Retinal pigment epithelial cell (primary cell): ENCODE data around the gene TNFRSF11A.

Experiments
- DNase-seq: peaks from one replicate; pipeline ENCODE4 v3.0.0-alpha.2; 2010; ENCODE audit warnings: low read depth
- H3K4me3 ChIP-seq: 2 replicates; pipeline ENCODE4 v1.5.1; 2011; ENCODE audit warnings: mild to moderate bottlenecking, low read length, control low read depth, moderate library complexity
- TF ChIP-seq, protein P1 (sequence below): conservative IDR thresholded peaks from 2 replicates; pipeline ENCODE4 v1.5.1; 2011; ENCODE audit warnings: low read depth, low read length, control low read depth, inconsistent platforms

The TNFRSF11A gene

GRCh38 chr18:62438018-62438329 is 112.9 kb downstream of the TNFRSF11A start:
- H3K4me3 ChIP-seq = no peak overlapping the region
- TF ChIP-seq, protein P1, sequence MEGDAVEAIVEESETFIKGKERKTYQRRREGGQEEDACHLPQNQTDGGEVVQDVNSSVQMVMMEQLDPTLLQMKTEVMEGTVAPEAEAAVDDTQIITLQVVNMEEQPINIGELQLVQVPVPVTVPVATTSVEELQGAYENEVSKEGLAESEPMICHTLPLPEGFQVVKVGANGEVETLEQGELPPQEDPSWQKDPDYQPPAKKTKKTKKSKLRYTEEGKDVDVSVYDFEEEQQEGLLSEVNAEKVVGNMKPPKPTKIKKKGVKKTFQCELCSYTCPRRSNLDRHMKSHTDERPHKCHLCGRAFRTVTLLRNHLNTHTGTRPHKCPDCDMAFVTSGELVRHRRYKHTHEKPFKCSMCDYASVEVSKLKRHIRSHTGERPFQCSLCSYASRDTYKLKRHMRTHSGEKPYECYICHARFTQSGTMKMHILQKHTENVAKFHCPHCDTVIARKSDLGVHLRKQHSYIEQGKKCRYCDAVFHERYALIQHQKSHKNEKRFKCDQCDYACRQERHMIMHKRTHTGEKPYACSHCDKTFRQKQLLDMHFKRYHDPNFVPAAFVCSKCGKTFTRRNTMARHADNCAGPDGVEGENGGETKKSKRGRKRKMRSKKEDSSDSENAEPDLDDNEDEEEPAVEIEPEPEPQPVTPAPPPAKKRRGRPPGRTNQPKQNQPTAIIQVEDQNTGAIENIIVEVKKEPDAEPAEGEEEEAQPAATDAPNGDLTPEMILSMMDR = no peak
- no peak for DNase-seq

- no peak for DNase-seq
- TF ChIP-seq, protein P1 = no peak
- H3K4me3 ChIP-seq = no peak overlapping the region
These were observed 113.3 kb downstream of the TNFRSF11A start for GRCh38 chr18:62438402-62438801.

GRCh38 chr18:62438866-62439265 is 113.8 kb downstream of the TNFRSF11A start:
- TF ChIP-seq, protein P1 = no peak
- no peak for DNase-seq
- H3K4me3 ChIP-seq = no peak overlapping the region
